HT1080 (cell line): ENCODE measurements around the gene GRK5. TPM values are rescaled to one million over a fixed set of nuclear protein-coding genes. Genes with fewer than 3 reads are reported as not detected.

Experiments
- DNase-seq: peaks from one replicate; pipeline ENCODE4 v3.0.0-alpha.2; 2015; ENCODE audit warnings: low read depth
- total RNA-seq: library from RNA; depleted of rRNA; stranded (reverse); fragments of >200 nt; shearing (Covaris generic); gene quantifications from 2 replicates; pipeline ENCODE4 v1.2.3, GENCODE V29; 2014

The GRK5 gene
- total RNA-seq, 1 experiment from 2014 or later = 11.4 TPM

GRCh38 chr10:119415536-119416503, 208.4 kb downstream of the GRK5 start:
- no peak for DNase-seq

GRCh38 chr10:119416855-119417254, 209.5 kb downstream of the GRK5 start:
- peak; percentile 65 for DNase-seq

- no peak for DNase-seq
Measured at GRCh38 chr10:119417852-119418251, 210.5 kb downstream of the GRK5 start.

- no peak for DNase-seq
Measured at GRCh38 chr10:119418362-119418761, 211.0 kb downstream of the GRK5 start.

- DNase-seq = no peak
Measured at GRCh38 chr10:119419931-119420330, 212.6 kb downstream of the GRK5 start.

- no peak for DNase-seq
Measured at GRCh38 chr10:119420950-119421875, 213.8 kb downstream of the GRK5 start.

- no peak for DNase-seq
Measured at GRCh38 chr10:119421891-119422681, 214.7 kb downstream of the GRK5 start.

- no peak for DNase-seq
Measured at GRCh38 chr10:119422682-119423509, 215.5 kb downstream of the GRK5 start.

GRCh38 chr10:119423510-119424257, 216.3 kb downstream of the GRK5 start:
- no peak for DNase-seq

- no peak for DNase-seq
Measured at GRCh38 chr10:119424258-119424975, 217.0 kb downstream of the GRK5 start.

GRCh38 chr10:119425102-119425880, 217.9 kb downstream of the GRK5 start:
- DNase-seq = no peak

GRCh38 chr10:119425881-119426170, 218.5 kb downstream of the GRK5 start:
- DNase-seq = no peak

GRCh38 chr10:119426699-119427098, 219.3 kb downstream of the GRK5 start:
- no peak for DNase-seq

- no peak for DNase-seq
Measured at GRCh38 chr10:119427263-119427864, 220.0 kb downstream of the GRK5 start.

GRCh38 chr10:119428789-119429188, 221.4 kb downstream of the GRK5 start:
- no peak for DNase-seq

GRCh38 chr10:119429771-119430170, 222.4 kb downstream of the GRK5 start:
- no peak for DNase-seq

GRCh38 chr10:119431034-119431772, 223.8 kb downstream of the GRK5 start:
- DNase-seq = no peak
